ENCODE measurements around the gene PARD6B.
"Not testable (repeated sequence)": the region's sequence is repeated elsewhere in the genome, so short reads cannot be mapped to it uniquely, and the experiment has no call there.

- TF ChIP-seq CTCF (IDR thresholded peaks at IDR 0.05 in 4 of 5, conservative IDR thresholded peaks at IDR 0.05 in 1 of 5); POLR2A (IDR thresholded peaks at IDR 0.05): not testable (repeated sequence)
Observed at GRCh38 chr20:50763550-50764458, 32.4 kb downstream of the PARD6B start.

Data from gastrocnemius medialis (tissue), 4 donors.